HepG2 (cell line): ENCODE results near the gene EMC8. TPM values are rescaled to one million over a fixed set of nuclear protein-coding genes. Genes with fewer than 3 reads are reported as not detected.

Source experiments
- HDAC1 ChIP-seq: sonication (generic); formaldehyde crosslinking; IDR thresholded peaks from 2 replicates; pipeline ENCODE4 v1.5.1; 2020; ENCODE audit warnings: mild to moderate bottlenecking, missing genetic modification reagents
- HDAC2 ChIP-seq: sonication (generic); formaldehyde crosslinking; IDR thresholded peaks from 2 replicates; pipeline ENCODE4 v1.4.0; 2020; ENCODE audit warnings: missing genetic modification reagents
- KAT8 ChIP-seq: IDR thresholded peaks from 2 replicates; pipeline ENCODE4 v1.6.1; 2016; ENCODE audit warnings: missing genetic modification reagents, missing compliant biosample characterization
- KLF16 ChIP-seq, 2 experiments: sonication (generic) in 1 of 2; formaldehyde crosslinking in 1 of 2; IDR thresholded peaks; 2 replicates each; pipeline versions ENCODE4 v1.6.1 to v1.8.0; 2016 to 2023; ENCODE audit warnings: missing genetic modification reagents in 2 of 2, missing compliant biosample characterization in 1 of 2
- MAFG ChIP-seq: sonication (generic); formaldehyde crosslinking; IDR thresholded peaks from 2 replicates; pipeline ENCODE4 v1.5.1; 2020; ENCODE audit warnings: mild to moderate bottlenecking, missing genetic modification reagents
- MED1 ChIP-seq: sonication (generic); formaldehyde crosslinking; IDR thresholded peaks from 2 replicates; pipeline ENCODE4 v1.4.0; 2020; ENCODE audit warnings: missing genetic modification reagents
- MED13 ChIP-seq: sonication (generic); formaldehyde crosslinking; IDR thresholded peaks from 2 replicates; pipeline ENCODE4 v1.5.0; 2020; ENCODE audit warnings: missing genetic modification reagents
- POLR2AphosphoS5 ChIP-seq: IDR thresholded peaks from 2 replicates; pipeline ENCODE4 v1.6.1; 2012; ENCODE audit warnings: low read depth, low read length
- SRSF4 ChIP-seq: fragments of 200-400 bp; formaldehyde crosslinking; IDR thresholded peaks from one replicate; pipeline ENCODE4 v1.6.1; 2018; ENCODE audit warnings: mild to moderate bottlenecking, low read depth, low read length, moderate library complexity; ENCODE audit not compliant: poor library complexity, severe bottlenecking
- THAP11 ChIP-seq: IDR thresholded peaks from 2 replicates; pipeline ENCODE4 v1.6.1; 2016; ENCODE audit warnings: missing biosample characterization, missing genetic modification reagents
- TSC22D2 ChIP-seq: sonication (generic); formaldehyde crosslinking; IDR thresholded peaks from 2 replicates; pipeline ENCODE4 v1.5.1; 2020; ENCODE audit warnings: missing genetic modification reagents, mild to moderate bottlenecking, borderline replicate concordance
- U2AF2 ChIP-seq: fragments of 200-400 bp; formaldehyde crosslinking; IDR thresholded peaks from 2 replicates; pipeline ENCODE4 v1.6.1; 2017; ENCODE audit warnings: low read depth, mild to moderate bottlenecking, low read length
- ZFP36 ChIP-seq: fragments of 150-350 bp; IDR thresholded peaks from 2 replicates; pipeline ENCODE4 v1.6.1; 2018; ENCODE audit warnings: borderline replicate concordance, low read length, low read depth; ENCODE audit not compliant: partially characterized antibody
- ZNF207 ChIP-seq: fragments of 450-650 bp; IDR thresholded peaks from 2 replicates; pipeline ENCODE4 v1.6.1; 2016; ENCODE audit warnings: antibody characterized with exemption, borderline replicate concordance
- ZNF333 ChIP-seq: sonication (generic); formaldehyde crosslinking; IDR thresholded peaks from 2 replicates; pipeline ENCODE4 v1.4.0; 2020; ENCODE audit warnings: mild to moderate bottlenecking, missing genetic modification reagents, borderline replicate concordance
- ZNF383 ChIP-seq: sonication (generic); formaldehyde crosslinking; IDR thresholded peaks from 2 replicates; pipeline ENCODE4 v1.4.0; 2020; ENCODE audit warnings: missing genetic modification reagents, mild to moderate bottlenecking, borderline replicate concordance
- ZNF660 ChIP-seq: sonication (generic); formaldehyde crosslinking; IDR thresholded peaks from 2 replicates; pipeline ENCODE4 v1.5.1; 2020; ENCODE audit warnings: mild to moderate bottlenecking, low read depth, missing genetic modification reagents, borderline replicate concordance
- ZNF788 ChIP-seq: sonication (generic); formaldehyde crosslinking; IDR thresholded peaks from 2 replicates; pipeline ENCODE4 v1.5.0; 2020; ENCODE audit warnings: mild to moderate bottlenecking, missing genetic modification reagents, borderline replicate concordance
- ZSCAN9 ChIP-seq: IDR thresholded peaks from 2 replicates; pipeline ENCODE4 v1.6.1; 2016; ENCODE audit warnings: borderline replicate concordance
- polyA plus RNA-seq, 8 experiments: library from polyadenylated mRNA; depleted of rRNA in 3 of 8; stranded (reverse) in 7 of 8; unstranded in 1 of 8; fragments of >200 nt; fragmentation: Illumina TruSeq in 4 of 8; extraction: Trizol in 4 of 8; gene quantifications; 2 replicates each; pipeline versions ENCODE4 v1.2.1 to v1.2.3, GENCODE V29; 2011 to 2016; ENCODE audit warnings: low read depth in 4 of 8, missing spikeins in 1 of 8, mixed read lengths in 1 of 8; ENCODE audit not compliant: insufficient read depth in 1 of 8
- total RNA-seq, 5 experiments: library from RNA; depleted of rRNA; stranded (reverse); fragments of >200 nt; fragmentation: Illumina TruSeq; extraction: Trizol; gene quantifications; 2 replicates each; pipeline ENCODE4 v1.2.3, GENCODE V29; 2016; ENCODE audit warnings: low read depth in 1 of 5
- TF ChIP-seq, protein P1 (sequence below): sonication (generic); formaldehyde crosslinking; IDR thresholded peaks from 2 replicates; pipeline ENCODE4 v1.8.0; 2022; ENCODE audit warnings: missing genetic modification reagents, mild to moderate bottlenecking, inconsistent platforms, borderline replicate concordance
- TF ChIP-seq, protein P2 (sequence below): sonication (generic); formaldehyde crosslinking; IDR thresholded peaks from 2 replicates; pipeline ENCODE4 v1.4.0; 2020; ENCODE audit warnings: missing genetic modification reagents
- TF ChIP-seq, protein P3 (sequence below): IDR thresholded peaks from 2 replicates; pipeline ENCODE4 v1.6.1; 2016; ENCODE audit warnings: mild to moderate bottlenecking
- TF ChIP-seq, protein P4 (sequence below): sonication (generic); formaldehyde crosslinking; IDR thresholded peaks from 2 replicates; pipeline ENCODE4 v1.4.0; 2020; ENCODE audit warnings: missing genetic modification reagents
- TF ChIP-seq, protein P5 (sequence below): sonication (generic); formaldehyde crosslinking; IDR thresholded peaks from 2 replicates; pipeline ENCODE4 v1.4.0; 2020; ENCODE audit warnings: missing genetic modification reagents; ENCODE audit errors: not compliant biosample characterization

Gene EMC8
- total and polyA plus RNA-seq, 2 of the 13 experiments (the other 11 are each of a cell fraction or from before 2014, with no cell fraction given), result 55.0 to 76.0 TPM

DNA sequence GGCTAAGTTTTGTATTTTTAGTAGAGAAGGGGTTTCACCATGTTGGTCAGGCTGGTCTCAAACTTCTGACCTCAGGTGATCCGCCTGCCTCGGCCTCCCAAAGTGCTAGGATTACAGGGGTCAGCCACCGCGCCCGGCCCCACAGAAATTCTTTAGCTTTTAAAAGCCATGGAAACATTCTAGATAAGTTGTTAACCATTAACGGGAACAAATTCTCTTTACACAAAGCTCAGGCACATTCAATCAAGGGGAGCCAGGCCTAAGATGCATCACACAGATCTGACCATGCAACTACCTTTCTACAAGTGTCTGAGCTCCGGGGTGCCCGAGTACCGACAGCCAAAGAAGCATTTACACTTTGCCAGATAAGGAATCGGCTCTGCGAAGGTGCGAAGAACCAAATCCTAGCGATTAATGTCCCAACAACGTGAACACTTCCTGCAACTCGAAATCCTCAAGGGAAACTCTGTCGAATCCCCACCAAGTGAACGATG is 1.0 kb downstream of the EMC8 start (continued):
- TF ChIP-seq, protein P1, sequence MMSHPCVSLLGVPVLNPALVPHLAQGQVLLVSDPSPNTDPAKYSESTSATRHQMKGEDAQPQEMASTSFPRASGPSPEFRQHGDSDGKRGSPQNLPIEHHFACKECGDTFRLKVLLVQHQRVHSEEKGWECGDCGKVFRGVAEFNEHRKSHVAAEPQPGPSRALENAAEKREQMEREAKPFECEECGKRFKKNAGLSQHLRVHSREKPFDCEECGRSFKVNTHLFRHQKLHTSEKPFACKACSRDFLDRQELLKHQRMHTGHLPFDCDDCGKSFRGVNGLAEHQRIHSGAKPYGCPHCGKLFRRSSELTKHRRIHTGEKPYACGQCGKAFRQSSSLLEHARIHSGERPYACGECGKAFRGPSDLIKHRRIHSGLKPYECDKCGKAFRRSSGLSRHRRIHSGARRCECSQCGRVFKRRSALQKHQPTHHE (CRISPR knock-in tag), result 0 out of 2 replicates have a peak, but pooled peaks have one; percentile 47
- TF ChIP-seq MAFG (CRISPR knock-in tag) (no peak), ZNF207 (no peak), ZNF660 (CRISPR knock-in tag) (no peak), ZNF788 (peak; percentile 25; the same call in 1 of the 2 replicates), MED13 (CRISPR knock-in tag) (0 out of 2 replicates have a peak, but pooled peaks have one; percentile 47), ZFP36 (no peak), HDAC1 (0 out of 2 replicates have a peak, but pooled peaks have one; percentile 17), KLF16 (CRISPR knock-in tag; IDR thresholded peaks at IDR 0.05) (no peak), U2AF2 (no peak), HDAC2 (CRISPR knock-in tag) (no peak), ZSCAN9 (0 out of 2 replicates have a peak, but pooled peaks have one; percentile 27), POLR2AphosphoS5 (peak; percentile 70), ZNF383 (CRISPR knock-in tag) (no peak), SRSF4 (no peak), ZNF333 (CRISPR knock-in tag) (0 out of 2 replicates have a peak, but pooled peaks have one; percentile 16), TSC22D2 (CRISPR knock-in tag) (0 out of 2 replicates have a peak, but pooled peaks have one; percentile 17), MED1 (0 out of 2 replicates have a peak, but pooled peaks have one; percentile 36), KAT8 (CRISPR knock-in tag) (peak; percentile 34; the same call in 1 of the 2 replicates), THAP11 (CRISPR knock-in tag) (no peak)
- TF ChIP-seq, protein P2, sequence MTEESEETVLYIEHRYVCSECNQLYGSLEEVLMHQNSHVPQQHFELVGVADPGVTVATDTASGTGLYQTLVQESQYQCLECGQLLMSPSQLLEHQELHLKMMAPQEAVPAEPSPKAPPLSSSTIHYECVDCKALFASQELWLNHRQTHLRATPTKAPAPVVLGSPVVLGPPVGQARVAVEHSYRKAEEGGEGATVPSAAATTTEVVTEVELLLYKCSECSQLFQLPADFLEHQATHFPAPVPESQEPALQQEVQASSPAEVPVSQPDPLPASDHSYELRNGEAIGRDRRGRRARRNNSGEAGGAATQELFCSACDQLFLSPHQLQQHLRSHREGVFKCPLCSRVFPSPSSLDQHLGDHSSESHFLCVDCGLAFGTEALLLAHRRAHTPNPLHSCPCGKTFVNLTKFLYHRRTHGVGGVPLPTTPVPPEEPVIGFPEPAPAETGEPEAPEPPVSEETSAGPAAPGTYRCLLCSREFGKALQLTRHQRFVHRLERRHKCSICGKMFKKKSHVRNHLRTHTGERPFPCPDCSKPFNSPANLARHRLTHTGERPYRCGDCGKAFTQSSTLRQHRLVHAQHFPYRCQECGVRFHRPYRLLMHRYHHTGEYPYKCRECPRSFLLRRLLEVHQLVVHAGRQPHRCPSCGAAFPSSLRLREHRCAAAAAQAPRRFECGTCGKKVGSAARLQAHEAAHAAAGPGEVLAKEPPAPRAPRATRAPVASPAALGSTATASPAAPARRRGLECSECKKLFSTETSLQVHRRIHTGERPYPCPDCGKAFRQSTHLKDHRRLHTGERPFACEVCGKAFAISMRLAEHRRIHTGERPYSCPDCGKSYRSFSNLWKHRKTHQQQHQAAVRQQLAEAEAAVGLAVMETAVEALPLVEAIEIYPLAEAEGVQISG (CRISPR knock-in tag), result 0 out of 2 replicates have a peak, but pooled peaks have one; percentile 11
- TF ChIP-seq, protein P3, sequence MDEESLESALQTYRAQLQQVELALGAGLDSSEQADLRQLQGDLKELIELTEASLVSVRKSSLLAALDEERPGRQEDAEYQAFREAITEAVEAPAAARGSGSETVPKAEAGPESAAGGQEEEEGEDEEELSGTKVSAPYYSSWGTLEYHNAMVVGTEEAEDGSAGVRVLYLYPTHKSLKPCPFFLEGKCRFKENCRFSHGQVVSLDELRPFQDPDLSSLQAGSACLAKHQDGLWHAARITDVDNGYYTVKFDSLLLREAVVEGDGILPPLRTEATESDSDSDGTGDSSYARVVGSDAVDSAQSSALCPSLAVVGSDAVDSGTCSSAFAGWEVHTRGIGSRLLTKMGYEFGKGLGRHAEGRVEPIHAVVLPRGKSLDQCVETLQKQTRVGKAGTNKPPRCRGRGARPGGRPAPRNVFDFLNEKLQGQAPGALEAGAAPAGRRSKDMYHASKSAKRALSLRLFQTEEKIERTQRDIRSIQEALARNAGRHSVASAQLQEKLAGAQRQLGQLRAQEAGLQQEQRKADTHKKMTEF (CRISPR knock-in tag), result peak; percentile 57; the same call in 1 of the 2 replicates
- TF ChIP-seq, protein P4, sequence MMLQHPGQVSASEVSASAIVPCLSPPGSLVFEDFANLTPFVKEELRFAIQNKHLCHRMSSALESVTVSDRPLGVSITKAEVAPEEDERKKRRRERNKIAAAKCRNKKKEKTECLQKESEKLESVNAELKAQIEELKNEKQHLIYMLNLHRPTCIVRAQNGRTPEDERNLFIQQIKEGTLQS (CRISPR knock-in tag), result no peak
- TF ChIP-seq, protein P5, sequence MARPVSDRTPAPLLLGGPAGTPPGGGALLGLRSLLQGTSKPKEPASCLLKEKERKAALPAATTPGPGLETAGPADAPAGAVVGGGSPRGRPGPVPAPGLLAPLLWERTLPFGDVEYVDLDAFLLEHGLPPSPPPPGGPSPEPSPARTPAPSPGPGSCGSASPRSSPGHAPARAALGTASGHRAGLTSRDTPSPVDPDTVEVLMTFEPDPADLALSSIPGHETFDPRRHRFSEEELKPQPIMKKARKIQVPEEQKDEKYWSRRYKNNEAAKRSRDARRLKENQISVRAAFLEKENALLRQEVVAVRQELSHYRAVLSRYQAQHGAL (CRISPR knock-in tag), result no peak
